NCI-H748 (cell line): ENCODE measurements around the gene ELMO1.

Experiments
- DNase-seq: peaks from one replicate; lab custom pipeline; 2025; ENCODE audit not compliant: unreplicated experiment; lab: John Stamatoyannopoulos, UW

Gene ELMO1

GRCh38 chr7:36939816-36940215 is 508.8 kb downstream of the ELMO1 start:
- DNase-seq: peak; percentile 81

- DNase-seq: no peak
Observed at GRCh38 chr7:36937754-36938563, 510.7 kb downstream of the ELMO1 start.

GRCh38 chr7:36931892-36932291 is 516.8 kb downstream of the ELMO1 start:
- DNase-seq: no peak

- DNase-seq: peak; percentile 75
Observed at GRCh38 chr7:36929791-36930190, 518.9 kb downstream of the ELMO1 start.

- no peak for DNase-seq
Observed at GRCh38 chr7:36928718-36929117, 519.9 kb downstream of the ELMO1 start.

GRCh38 chr7:36928311-36928710 is 520.4 kb downstream of the ELMO1 start:
- DNase-seq: no peak

- no peak for DNase-seq
Observed at GRCh38 chr7:36925691-36926090, 523.0 kb downstream of the ELMO1 start.

- DNase-seq: no peak
Observed at GRCh38 chr7:36925207-36925606, 523.5 kb downstream of the ELMO1 start.

- no peak for DNase-seq
Observed at GRCh38 chr7:36923943-36924436, 524.7 kb downstream of the ELMO1 start.

GRCh38 chr7:36923185-36923584 is 525.5 kb downstream of the ELMO1 start:
- no peak for DNase-seq

- DNase-seq: no peak
Observed at GRCh38 chr7:36920433-36920832, 528.2 kb downstream of the ELMO1 start.

GRCh38 chr7:36919738-36920137 is 528.9 kb downstream of the ELMO1 start:
- no peak for DNase-seq

GRCh38 chr7:36918591-36918990 is 530.1 kb downstream of the ELMO1 start:
- DNase-seq: no peak

GRCh38 chr7:36916619-36917018 is 532.0 kb downstream of the ELMO1 start:
- peak; percentile 4 for DNase-seq

GRCh38 chr7:36916116-36916515 is 532.5 kb downstream of the ELMO1 start:
- no peak for DNase-seq

GRCh38 chr7:36911788-36912187 is 536.9 kb downstream of the ELMO1 start:
- DNase-seq: peak; percentile 60

- no peak for DNase-seq
Observed at GRCh38 chr7:36910859-36911258, 537.8 kb downstream of the ELMO1 start.

- no peak for DNase-seq
Observed at GRCh38 chr7:36910401-36910800, 538.3 kb downstream of the ELMO1 start.

GRCh38 chr7:36906956-36907635 is 541.6 kb downstream of the ELMO1 start:
- DNase-seq: no peak

GRCh38 chr7:36906448-36906847 is 542.2 kb downstream of the ELMO1 start:
- DNase-seq: peak; percentile 74

GRCh38 chr7:36905841-36906240 is 542.8 kb downstream of the ELMO1 start:
- no peak for DNase-seq

GRCh38 chr7:36904802-36905201 is 543.9 kb downstream of the ELMO1 start:
- DNase-seq: peak; percentile 72
